ENCODE measurements around the gene KCNQ1. TPM values are rescaled to one million over a fixed set of nuclear protein-coding genes. Genes with fewer than 3 reads are reported as not detected.

Gene KCNQ1
- total and polyA plus RNA-seq, 9 of the 15 experiments (the other 6 are each of a cell fraction or from before 2014, with no cell fraction given): 0.44 TPM; not detected in 8

DNA sequence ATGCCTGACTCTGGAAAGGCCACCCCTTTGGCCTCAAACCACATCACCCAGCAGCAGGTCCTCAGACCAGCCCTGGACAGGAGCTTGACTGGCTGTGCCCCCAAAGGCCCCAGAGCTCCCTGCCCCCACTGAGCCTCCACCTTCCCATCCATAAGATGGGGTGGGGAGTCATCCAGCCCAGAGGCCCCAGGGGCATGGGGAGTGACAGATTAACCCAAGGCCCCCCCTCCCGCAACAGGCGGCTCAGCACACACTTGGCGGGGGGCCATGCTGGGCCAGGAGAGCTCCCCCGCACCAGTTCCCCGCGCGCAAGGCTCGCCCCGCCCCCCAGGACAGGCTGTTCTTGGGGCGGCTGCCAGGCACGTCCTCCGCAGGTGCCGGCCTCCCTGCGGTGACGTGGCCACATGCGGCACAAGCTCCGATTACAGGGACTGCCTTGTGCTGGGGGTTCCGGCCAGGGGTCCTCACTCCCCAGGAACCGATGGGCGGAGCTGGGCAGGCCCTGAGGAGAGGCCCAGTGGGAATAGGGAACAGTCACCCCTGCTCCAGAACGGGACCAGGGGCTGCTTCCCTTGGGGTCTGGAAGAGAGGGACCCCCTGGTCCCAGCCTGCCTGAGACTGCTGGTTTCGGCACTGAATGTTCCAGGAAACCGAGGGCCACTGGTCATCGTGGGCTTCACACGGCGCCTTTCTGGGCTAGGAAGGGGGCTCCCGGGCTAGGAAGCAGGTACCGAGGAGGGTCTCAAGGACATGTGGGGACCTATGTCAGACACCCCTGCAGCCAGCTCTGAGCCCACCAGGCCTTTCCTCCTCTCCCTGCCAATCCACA, 445.9 kb downstream of the KCNQ1 start (continued):
- TF ChIP-seq, protein P1, sequence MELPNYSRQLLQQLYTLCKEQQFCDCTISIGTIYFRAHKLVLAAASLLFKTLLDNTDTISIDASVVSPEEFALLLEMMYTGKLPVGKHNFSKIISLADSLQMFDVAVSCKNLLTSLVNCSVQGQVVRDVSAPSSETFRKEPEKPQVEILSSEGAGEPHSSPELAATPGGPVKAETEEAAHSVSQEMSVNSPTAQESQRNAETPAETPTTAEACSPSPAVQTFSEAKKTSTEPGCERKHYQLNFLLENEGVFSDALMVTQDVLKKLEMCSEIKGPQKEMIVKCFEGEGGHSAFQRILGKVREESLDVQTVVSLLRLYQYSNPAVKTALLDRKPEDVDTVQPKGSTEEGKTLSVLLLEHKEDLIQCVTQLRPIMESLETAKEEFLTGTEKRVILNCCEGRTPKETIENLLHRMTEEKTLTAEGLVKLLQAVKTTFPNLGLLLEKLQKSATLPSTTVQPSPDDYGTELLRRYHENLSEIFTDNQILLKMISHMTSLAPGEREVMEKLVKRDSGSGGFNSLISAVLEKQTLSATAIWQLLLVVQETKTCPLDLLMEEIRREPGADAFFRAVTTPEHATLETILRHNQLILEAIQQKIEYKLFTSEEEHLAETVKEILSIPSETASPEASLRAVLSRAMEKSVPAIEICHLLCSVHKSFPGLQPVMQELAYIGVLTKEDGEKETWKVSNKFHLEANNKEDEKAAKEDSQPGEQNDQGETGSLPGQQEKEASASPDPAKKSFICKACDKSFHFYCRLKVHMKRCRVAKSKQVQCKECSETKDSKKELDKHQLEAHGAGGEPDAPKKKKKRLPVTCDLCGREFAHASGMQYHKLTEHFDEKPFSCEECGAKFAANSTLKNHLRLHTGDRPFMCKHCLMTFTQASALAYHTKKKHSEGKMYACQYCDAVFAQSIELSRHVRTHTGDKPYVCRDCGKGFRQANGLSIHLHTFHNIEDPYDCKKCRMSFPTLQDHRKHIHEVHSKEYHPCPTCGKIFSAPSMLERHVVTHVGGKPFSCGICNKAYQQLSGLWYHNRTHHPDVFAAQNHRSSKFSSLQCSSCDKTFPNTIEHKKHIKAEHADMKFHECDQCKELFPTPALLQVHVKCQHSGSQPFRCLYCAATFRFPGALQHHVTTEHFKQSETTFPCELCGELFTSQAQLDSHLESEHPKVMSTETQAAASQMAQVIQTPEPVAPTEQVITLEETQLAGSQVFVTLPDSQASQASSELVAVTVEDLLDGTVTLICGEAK (IDR thresholded peaks at IDR 0.05): peak; percentile 43; the same call in 1 of the 2 replicates
- TF ChIP-seq, protein P1 (CRISPR knock-in tag; IDR thresholded peaks at IDR 0.05): no peak
- peak; percentile 82; the same call in 1 of the 2 replicates for TF ChIP-seq ZBTB1 (CRISPR knock-in tag; IDR thresholded peaks at IDR 0.05; ENCODE audit: borderline replicate concordance, low read depth)
- TF ChIP-seq NUFIP1 (IDR thresholded peaks at IDR 0.05; ENCODE audit: partially characterized antibody): no peak
- peak; percentile 58 for TF ChIP-seq POLR2AphosphoS5 (IDR thresholded peaks at IDR 0.05; ENCODE audit: control insufficient read depth, insufficient read depth, low read depth, low read length)
- TF ChIP-seq, protein P2, sequence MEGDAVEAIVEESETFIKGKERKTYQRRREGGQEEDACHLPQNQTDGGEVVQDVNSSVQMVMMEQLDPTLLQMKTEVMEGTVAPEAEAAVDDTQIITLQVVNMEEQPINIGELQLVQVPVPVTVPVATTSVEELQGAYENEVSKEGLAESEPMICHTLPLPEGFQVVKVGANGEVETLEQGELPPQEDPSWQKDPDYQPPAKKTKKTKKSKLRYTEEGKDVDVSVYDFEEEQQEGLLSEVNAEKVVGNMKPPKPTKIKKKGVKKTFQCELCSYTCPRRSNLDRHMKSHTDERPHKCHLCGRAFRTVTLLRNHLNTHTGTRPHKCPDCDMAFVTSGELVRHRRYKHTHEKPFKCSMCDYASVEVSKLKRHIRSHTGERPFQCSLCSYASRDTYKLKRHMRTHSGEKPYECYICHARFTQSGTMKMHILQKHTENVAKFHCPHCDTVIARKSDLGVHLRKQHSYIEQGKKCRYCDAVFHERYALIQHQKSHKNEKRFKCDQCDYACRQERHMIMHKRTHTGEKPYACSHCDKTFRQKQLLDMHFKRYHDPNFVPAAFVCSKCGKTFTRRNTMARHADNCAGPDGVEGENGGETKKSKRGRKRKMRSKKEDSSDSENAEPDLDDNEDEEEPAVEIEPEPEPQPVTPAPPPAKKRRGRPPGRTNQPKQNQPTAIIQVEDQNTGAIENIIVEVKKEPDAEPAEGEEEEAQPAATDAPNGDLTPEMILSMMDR (IDR thresholded peaks at IDR 0.05 in 2 of 3, conservative IDR thresholded peaks at IDR 0.05 in 1 of 3; ENCODE audit: insufficient read depth in 2 of 3, low read depth in 1 of 3, low read length in 3 of 3): 0 out of 6 replicates have a peak, but pooled peaks of 1 of the 3 experiments have one; percentile 2
- TF ChIP-seq ZNF507 (tag; conservative IDR thresholded peaks at IDR 0.05): no peak
- TF ChIP-seq, protein P3, sequence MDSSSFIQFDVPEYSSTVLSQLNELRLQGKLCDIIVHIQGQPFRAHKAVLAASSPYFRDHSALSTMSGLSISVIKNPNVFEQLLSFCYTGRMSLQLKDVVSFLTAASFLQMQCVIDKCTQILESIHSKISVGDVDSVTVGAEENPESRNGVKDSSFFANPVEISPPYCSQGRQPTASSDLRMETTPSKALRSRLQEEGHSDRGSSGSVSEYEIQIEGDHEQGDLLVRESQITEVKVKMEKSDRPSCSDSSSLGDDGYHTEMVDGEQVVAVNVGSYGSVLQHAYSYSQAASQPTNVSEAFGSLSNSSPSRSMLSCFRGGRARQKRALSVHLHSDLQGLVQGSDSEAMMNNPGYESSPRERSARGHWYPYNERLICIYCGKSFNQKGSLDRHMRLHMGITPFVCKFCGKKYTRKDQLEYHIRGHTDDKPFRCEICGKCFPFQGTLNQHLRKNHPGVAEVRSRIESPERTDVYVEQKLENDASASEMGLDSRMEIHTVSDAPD (CRISPR knock-in tag; IDR thresholded peaks at IDR 0.05): no peak
- no peak for TF ChIP-seq CHCHD3 (CRISPR knock-in tag; IDR thresholded peaks at IDR 0.05)
- TF ChIP-seq SMAD1 (IDR thresholded peaks at IDR 0.05; ENCODE audit: low read depth, low read length, partially characterized antibody): no peak
- no peak for TF ChIP-seq HLTF (IDR thresholded peaks at IDR 0.05)
- peak; percentile 51; the same call in 1 of the 2 replicates for TF ChIP-seq SP1 (CRISPR knock-in tag; IDR thresholded peaks at IDR 0.05)
- peak; percentile 95 for TF ChIP-seq SMARCA5 (IDR thresholded peaks at IDR 0.05)
- no peak for TF ChIP-seq ZNF347 (CRISPR knock-in tag; IDR thresholded peaks at IDR 0.05; ENCODE audit: low read depth)
- TF ChIP-seq ELF1 (tag; IDR thresholded peaks at IDR 0.05): no peak
